Activated T-cell treated with anti-CD3 and anti-CD28 coated beads for 48 hours (primary cell): ENCODE measurements around the gene CTSL.

ENCODE experiments used
- DNase-seq: peaks from one replicate; pipeline ENCODE4 v3.0.0-alpha.2; 2020; ENCODE audit warnings: low read depth

CTSL gene

DNA sequence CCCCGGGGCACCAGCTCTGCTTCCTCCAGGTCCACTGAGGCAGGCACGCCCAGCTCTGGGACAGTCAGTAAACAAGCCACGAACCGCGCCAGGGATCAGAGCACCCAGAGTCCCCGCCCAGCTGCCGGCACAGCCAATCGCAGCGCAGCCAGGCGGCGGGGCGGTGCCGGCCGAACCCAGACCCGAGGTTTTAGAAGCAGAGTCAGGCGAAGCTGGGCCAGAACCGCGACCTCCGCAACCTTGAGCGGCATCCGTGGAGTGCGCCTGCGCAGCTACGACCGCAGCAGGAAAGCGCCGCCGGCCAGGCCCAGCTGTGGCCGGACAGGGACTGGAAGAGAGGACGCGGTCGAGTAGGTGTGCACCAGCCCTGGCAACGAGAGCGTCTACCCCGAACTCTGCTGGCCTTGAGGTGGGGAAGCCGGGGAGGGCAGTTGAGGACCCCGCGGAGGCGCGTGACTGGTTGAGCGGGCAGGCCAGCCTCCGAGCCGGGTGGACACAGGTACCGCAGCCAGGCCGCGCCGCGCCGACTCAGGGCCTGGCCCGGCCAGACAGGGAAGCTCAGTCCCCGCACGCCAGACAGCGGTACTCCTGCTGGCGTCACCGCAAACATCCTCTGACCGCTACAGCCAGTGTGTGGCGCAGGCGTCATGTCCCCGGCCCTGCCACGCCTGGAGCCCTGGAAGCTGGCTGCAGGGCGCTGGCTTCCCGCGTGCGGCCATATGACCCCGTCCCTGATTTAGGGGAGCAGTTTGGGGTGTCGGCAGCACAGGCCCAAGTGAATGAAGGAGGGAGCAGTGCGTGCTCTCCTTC lies at the start of gene CTSL:
CTSL (plus strand) TSS at position 220 of the 810 bp plus-strand sequence. CDS start 1,485 bp downstream, outside the sequence.
- peak; percentile 54 for DNase-seq

DNA sequence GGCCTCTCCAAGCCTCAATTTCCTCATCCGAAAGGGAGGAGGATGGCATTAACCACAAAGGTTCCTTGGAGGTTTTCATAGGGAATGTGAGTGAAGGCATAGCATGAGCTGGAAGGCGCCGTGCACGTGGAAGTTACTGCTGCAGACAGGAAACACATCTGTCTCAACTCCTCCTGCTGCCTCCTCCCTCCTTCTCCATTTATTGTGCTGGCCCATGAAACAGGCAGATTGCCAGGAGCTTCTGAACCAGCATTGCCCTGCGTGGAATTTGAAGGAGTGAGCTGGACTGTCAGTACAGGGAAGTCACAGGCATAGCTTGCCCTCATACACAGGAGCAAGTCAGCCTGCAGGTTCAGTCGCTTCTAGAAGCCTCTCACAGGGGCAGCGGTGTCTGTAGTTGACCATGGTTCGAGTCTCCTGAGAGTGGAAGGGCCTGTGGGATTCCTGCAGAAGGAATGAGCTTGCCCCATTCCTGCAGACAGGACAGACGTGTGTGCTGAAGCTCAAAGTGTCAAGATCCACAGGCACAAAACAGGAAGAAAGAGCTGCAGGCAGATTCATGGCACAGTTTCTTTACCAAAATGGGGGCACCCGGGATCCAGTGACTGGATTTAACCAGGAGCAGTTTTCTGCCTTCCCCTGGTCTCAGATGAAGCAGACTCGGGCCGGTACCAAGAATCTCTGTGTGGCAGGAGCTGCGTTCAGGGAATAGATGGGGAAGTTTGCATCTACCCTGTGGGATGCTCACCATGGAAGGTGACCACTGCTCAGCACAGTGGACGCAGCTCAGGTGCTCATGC lies 48.7 kb upstream of the CTSL start:
- no peak for DNase-seq

DNA sequence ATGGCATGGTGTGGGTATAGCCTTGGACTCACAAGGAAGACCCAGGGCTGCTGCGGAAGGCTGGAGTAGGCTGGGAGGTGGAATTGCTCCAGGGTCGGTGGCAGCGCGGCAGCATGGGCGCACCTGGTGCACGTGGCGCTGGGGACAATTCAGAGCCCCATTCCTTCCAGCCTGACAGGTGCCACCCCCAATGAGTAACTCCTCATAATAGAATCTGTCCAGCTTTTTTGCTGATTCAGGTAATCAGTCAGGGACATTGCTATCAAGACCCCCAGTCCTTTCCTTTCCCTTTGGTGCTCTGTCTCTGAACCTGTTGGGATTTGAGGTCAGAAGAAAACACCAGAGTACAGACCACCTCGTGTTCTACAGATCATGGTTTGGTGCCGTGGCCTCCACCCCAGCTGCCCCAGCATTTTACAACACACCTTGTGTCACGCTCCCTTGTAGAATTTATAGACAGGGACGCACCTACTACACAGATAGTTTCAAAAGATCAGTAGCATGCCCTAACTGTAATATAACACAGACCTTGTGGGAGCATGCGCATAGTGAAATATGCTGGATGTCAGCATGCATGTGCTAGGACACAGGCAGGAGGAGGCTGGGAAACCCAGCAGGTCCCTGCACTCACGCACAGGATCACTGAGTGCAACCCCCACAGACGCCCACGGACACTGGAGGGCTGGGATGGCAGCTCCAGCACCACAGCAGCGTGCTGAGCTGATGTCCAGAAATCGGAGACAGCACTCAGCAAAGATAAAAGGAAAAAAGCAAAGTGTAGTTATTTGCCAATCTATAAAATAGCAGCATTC lies 47.9 kb upstream of the CTSL start:
- DNase-seq, result no peak

DNA sequence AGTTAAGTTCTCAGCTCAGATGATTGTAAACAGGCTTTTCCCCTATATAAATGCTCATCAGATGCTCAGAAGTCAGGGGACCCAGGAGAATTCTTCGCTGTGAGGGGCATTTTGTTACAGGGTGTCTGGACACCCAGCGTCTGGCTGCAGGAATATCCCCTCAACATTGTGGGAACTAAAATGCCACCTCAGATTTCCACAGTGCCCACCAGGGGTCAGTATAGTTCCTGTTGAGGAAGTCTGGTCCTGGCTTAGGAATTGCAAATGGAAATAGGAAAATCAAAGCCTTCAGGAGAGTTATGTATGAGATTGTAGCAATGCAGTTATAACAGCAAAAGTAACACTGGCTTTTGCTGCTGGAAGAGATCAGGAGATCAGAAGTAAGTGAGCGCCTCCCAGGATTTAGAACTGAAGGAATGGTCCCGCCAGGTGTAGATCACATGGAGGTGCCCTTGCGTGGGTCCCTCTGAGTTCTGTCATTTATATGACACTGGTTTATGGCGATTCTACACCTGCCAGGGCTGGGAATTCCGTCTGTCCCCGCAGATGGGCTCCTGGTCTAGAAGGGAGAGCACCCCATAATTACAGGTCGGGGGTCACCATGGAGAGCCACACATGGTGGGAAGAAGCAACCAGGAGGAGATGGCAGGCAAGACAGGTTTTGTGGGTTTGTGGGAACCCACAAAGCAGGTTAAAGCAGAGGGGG lies 47.1 kb upstream of the CTSL start:
- no peak for DNase-seq

DNA sequence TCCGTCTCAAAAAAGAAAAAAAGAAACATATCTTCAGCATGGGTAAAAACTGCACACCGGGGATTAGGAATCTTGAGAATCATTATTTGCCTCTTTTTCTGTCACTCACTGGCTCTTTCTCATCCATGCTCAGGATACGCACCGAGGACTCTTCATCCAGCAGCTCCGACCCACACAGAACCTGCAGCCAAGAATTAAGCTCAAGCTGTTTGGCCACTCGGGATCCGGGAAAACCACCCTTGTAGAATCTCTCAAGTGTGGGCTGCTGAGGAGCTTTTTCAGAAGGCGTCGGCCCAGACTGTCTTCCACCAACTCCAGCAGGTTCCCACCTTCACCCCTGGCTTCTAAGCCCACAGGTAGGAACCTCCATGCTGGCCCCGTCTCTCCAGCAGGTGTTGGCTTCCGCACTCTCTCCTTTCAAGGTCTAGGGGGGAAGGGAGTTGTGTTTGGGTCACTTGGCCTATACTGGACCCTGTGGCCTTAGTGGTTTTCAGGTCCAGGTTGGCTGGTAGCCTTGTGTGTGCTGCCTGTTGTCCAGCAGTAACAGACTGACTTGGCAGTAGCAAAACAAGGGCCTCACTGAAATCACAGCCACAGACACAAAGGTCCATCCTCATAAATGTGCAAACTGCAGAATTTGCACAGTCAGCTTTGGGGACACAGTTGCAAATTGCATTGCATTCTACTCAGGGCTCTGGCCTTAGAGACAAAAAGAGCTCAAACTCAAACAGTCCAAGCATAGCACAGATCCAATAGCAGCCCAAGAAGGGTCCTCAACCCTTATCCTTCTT lies 44.5 kb upstream of the CTSL start:
- DNase-seq, result no peak

DNA sequence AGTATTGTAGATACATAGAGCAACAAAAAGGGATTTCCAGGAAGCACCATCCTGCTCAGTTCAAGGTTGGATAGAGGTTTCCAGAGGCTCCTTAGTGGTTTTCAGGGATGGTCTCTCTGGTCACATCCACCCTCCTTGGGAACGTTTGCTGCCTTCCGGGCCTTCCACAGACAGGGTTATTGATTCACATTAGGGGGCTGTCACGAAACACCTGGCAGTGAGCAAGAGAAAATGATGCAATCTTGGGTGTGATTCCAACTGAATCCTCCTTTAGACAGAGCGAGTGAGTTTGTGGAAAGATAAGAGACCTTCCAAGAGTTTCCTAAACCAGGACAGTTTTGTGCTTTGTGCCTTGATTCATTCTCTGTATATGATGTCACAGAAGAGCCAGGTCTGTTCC lies 43.8 kb upstream of the CTSL start:
- DNase-seq, result no peak

DNA sequence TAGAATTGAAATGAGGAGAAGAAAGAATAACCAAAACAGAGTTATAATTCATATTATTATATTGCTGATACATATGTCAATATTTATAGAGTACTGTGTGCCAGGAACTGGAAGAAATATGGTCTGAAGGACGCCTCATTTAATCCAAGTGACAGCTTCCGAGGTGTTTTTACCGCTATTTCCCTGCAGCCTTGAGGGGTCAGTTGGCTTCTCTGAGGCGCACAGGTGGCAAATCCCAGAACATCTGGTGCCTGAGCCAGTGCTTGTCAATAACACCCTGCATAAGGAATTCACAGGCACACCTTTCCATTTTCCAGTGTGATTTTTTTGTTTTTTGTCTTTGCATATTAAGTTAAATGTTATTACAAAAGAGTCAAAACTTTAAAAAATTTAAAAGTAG lies 43.3 kb upstream of the CTSL start:
- no peak for DNase-seq

DNA sequence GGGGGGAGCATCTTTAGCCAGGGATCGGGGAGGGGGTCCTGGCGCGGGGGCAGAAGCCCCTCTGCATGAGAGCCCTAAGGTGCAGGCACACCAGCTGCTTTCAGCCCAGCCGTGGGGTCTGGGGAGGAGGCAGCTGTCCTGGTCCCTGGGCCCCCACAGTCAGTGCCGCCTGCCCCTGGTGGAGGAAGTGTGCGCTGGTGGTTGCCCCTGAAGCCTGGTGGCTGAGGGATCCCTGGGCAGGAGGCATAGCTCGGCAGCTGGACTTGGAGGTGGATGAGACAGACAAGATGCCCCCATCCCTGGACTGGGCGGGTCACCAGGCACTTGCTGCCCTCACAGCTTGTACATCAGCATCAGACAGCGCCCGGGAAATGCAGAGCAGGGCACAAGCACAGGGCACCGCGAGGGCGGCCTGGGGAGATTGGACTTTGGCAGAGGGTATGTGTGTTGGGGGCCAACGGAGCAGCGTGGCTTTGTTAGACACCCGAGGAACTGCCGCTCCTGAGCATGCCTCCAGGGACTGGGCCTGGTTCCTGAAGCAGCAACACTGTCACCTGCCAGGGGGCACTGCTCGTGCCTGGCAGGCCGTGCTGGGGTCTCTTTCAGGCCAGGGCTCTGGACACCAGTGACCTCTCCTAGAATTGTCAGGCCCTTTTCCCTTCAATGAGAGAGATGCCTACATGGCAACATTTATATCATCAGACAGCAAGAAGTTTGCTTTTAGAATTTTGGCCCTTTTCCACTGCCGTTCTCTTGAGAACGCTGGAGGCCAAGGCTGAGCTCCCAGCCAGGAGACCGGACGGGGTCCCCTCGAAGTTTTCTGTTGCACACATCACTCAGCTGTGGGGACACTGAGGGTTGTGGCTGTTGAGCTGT lies 41.9 kb upstream of the CTSL start:
- DNase-seq, result no peak

DNA sequence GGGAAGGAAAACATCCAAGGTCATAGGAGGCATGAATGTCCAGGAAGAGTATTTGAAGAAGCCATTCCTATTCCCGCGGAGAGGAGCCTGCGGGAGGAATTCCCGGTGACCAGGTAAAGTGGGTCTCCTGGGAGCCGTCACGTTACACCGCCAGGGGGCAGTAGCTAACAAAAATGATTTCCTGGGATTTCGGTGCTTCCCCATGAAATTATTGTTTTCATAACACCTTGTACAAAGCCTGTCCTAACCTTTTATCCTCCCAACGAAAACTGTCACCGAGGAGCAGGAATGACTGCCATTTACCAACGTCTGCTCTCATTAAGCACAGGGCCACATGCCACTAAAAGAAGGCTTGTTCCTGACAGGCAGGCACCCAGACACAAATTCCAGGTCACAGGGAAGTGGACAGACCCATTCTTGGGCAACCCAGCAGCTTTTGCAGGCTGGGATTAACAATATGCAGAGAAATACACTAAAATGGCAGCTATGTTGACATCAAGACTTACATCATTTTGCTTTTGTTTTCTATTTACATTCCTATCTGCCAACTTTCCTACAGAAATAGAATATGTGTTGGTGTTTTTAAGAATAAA lies 41.2 kb upstream of the CTSL start:
- no peak for DNase-seq

DNA sequence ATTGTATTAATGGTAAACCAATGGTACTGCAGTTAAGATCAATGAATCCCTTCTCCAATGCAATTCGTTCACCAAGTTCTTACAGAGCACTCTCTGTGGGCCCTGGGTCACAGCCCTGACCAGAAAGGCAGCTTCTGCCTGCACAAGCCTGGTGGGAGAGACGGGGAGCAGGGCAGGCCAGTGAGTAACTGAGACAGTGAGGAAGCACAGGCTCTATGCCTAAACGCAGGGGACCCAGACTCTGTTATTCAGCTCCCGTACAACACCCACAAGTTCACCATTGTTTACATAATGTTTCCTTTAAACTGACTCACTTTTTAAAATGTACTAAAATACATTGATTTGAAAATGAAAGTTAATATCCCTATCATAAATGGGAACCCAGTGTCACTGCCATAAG lies 40.5 kb upstream of the CTSL start:
- DNase-seq, result no peak

DNA sequence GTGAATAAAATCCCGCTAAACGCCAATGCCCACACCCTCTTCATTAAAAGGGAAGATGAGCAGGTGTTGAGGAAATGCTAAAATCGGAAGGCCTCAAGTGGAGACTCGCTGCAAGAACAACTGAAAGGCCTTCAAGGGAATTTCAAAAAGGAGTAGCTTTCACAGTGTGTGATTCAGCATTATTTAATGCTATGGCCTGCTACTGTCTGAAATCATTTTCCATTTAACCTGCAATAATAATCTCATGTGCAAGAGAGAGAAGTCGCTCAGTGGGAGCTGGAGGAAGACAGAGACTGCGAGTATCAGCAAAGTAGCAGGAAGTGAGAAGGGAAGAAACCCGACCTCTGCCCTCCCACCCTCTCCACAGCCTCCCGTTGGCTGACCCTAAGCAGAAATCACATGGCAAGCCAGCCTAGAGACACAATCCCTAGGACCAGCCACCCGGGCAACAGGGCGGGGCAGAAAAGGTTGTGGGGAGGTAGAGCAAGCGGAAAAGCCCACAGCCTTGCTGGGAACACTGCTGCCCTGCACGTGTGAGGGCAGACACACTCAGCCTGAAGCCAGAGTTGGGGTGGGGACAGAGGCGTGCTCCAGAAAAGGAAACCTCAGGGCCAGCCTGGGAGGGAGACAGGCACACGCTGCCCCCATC lies 39.9 kb upstream of the CTSL start:
- no peak for DNase-seq

DNA sequence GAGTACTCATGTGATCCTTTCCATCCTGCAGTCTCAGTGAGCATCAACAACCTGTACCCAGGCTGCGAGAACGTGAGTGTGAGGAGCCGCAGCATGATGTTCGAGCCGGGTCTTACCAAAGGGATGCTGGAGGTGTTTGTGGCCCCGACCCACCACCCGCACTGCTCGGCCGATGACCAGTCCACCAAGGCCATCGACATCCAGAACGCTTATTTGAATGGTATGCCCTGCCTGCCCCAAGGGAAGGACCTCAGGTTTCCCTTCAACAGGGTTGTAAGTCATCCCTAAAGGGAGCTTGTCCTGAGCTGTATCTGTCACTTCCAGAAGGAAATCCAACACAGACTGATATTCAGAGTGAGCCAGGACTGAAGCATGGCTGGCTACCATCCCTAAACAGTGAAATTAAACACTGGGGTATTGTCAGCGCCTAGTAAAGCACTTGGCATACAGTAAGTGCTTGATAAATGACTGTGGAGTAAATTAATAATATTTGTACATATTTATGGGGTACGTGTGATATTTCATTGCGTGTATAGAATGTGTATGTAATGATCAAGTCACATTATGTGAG lies 39.3 kb upstream of the CTSL start:
- DNase-seq, result no peak

DNA sequence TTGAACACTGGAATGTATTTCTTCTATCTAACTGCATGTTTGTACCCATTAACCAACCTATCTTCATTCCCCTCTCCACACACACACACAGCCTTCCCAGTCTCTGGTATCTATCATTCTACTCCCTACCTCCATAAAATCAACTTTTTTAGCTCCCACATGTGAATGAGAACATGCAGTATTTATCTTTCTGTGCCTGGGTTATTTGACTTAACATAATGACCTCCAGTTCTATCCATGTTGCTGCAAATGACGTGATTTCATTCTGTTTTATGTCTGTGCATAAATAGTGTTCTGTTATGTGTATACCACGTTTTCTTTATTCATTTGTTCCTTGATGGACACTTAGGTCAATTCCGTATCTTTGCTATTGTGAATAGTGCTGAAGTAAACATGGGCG lies 38.7 kb upstream of the CTSL start:
- DNase-seq, result no peak

DNA sequence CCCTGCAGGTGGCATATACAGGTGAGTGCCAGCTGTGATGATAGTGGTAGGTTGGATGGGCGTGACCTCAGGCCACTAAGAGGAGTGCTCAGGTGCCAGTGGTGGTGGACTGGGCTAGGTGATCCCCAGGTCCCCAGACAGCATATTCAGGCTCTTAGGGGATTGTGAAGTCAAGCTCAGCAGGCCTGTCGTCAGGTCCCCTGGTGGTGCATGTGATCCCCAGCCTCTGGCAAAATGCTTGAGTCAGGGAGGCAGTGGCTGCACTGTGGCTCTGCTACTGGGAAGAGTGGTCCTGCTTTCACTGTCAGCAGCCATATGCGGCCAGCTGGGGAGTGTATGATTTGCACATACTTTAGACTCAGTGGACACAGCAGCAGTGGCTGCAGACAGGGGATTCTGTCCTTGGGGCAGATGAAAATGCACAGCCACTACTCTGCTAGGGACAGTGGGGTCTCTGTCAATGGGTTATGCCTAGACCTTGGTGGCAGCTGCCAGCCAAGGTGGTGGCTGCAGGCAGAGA lies 31.6 kb upstream of the CTSL start:
- no peak for DNase-seq

DNA sequence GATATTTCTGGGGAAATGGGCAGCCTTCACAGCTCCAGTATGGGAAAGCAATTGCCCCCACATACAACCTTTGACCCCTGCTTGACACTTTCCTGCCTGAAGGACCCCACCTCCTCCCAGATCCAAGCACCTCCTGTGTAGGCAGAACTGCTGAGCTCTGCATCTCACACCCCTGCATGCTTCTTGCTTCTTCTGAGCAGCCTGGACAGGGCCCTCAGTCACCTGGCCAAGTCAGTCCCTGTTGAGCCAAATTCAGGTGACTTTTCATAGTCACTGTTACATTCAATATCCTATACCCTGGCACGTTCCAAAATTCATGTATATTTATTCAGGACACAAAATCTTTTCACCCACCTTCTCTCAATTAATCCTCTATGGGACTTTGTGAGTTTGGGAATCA lies 30.4 kb upstream of the CTSL start:
- DNase-seq, result no peak

DNA sequence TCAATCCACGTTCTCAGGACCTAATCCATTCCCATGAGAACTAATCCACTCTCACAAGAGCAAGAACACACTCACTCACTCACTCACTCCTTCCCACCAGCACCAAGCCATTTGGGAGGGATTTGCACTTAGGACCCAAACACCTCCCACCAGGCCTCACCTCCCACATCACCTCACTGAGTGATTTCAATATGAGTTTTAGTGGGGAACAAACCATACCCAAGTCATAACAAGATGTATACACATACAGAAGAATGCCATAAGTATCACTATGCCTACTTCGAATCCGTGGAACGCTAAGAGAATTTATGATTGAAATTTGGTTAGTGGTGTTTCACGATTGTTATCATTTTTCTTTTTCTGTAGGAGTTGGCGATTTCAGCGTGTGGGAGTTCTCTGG lies 29.3 kb upstream of the CTSL start:
- DNase-seq, result no peak

DNA sequence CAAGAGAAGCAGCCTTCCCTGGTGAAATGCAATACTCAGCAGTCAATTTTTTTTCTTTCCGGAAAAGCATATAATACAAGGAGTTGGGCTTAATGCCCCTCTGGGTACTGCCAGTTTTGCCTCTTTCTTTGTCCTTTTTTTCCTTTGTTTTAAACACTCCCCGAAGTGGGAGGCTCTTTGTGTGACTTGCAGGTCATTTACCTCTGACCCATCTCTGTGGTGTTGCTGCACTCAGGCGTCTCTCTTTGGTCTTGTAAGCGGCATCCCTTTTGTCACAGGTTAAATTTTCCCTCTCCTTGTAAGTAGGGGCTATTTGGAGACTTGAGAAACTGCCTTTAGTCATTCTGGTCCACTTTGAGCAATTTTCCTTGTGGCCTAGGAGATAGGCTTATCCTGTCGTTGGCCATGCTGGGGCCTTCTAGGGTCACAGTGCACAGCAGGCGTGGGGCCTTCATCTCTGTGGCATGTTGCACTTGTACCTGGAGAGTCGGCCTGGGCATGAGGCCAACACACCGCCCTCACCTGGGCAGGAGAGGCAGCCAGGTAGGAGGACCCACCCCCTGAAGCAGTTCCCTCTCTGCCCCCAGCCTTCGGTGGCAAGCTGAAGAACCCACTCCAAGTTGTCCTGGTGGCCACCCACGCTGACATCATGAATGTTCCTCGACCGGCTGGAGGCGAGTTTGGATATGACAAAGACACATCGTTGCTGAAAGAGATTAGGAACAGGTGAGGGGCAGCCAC lies 27.7 kb upstream of the CTSL start:
- no peak for DNase-seq

DNA sequence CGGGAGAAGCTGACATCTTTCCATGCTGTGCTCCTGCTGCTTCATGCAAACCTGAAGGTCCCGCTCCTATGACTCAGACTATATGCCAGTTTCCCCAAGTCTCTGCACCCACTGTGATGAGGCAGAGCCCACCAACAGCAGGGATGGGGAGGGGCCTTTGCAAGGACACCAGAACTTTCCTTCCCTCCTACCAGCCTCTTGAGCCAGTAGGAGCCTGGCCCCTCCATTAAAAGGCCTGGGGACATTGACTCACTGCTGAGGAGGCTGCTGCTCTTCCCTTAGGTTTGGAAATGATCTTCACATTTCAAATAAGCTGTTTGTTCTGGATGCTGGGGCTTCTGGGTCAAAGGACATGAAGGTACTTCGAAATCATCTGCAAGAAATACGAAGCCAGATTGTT lies 26.1 kb upstream of the CTSL start:
- no peak for DNase-seq
